ENCODE data around the gene CER1. TPM values are rescaled to one million over a fixed set of nuclear protein-coding genes. Genes with fewer than 3 reads are reported as not detected.

CER1 gene
- total and polyA plus RNA-seq, 2 of the 4 experiments (the other 2 are of a cell fraction) = not detected

GRCh38 chr9:14768405-14769229 lies 46.1 kb upstream of the CER1 start:
- intact Hi-C loops (cut with micrococcal nuclease) (loop anchor here (1.0 to 10.0 kb wide), 6 partner anchors 152 to 1734 kb away; no protein-coding TSS in a partner anchor), in situ Hi-C loops (cut with MboI; ENCODE audit: low sequenced_read_pairs) (loop anchor here (10.0 kb wide), 1 partner anchor 304 kb away; no protein-coding TSS in a partner anchor), dilution Hi-C loops (cut with HindIII; ENCODE audit: low sequenced_read_pairs, unreplicated experiment) (no loop called here)
- no peak overlapping the region for H2BK120ac ChIP-seq (ENCODE audit: low read depth, low read length)
- H4K91ac ChIP-seq (ENCODE audit: insufficient read depth, low read depth, low read length) = no peak overlapping the region
- no peak overlapping the region for H2AK9ac ChIP-seq (replicated peaks; ENCODE audit: low read depth, low read length, poor library complexity)
- TF ChIP-seq SMC3 (IDR thresholded peaks at IDR 0.05; ENCODE audit: low read depth, low read length) (peak; percentile 71), CHD1 (IDR thresholded peaks at IDR 0.05; ENCODE audit: low read depth, low read length) (no peak), RCOR1 (IDR thresholded peaks at IDR 0.05; ENCODE audit: insufficient replicate concordance, low read length) (no peak), POLR2A (IDR thresholded peaks at IDR 0.05; ENCODE audit: low read depth, low read length) (no peak), RAD21 (IDR thresholded peaks at IDR 0.05; ENCODE audit: low read length) (peak; percentile 73)
- TF ChIP-seq, protein P1, sequence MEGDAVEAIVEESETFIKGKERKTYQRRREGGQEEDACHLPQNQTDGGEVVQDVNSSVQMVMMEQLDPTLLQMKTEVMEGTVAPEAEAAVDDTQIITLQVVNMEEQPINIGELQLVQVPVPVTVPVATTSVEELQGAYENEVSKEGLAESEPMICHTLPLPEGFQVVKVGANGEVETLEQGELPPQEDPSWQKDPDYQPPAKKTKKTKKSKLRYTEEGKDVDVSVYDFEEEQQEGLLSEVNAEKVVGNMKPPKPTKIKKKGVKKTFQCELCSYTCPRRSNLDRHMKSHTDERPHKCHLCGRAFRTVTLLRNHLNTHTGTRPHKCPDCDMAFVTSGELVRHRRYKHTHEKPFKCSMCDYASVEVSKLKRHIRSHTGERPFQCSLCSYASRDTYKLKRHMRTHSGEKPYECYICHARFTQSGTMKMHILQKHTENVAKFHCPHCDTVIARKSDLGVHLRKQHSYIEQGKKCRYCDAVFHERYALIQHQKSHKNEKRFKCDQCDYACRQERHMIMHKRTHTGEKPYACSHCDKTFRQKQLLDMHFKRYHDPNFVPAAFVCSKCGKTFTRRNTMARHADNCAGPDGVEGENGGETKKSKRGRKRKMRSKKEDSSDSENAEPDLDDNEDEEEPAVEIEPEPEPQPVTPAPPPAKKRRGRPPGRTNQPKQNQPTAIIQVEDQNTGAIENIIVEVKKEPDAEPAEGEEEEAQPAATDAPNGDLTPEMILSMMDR (conservative IDR thresholded peaks at IDR 0.05; ENCODE audit: low read depth, low read length) = peak; percentile 72
- ChIA-PET CTCF (interaction anchor here (0.6 to 1.2 kb wide), 9 partner anchors 11 to 297 kb away, joined by 3 to 7 read pairs (median 4); no protein-coding TSS in a partner anchor), POLR2A (ENCODE audit: unreplicated experiment) (no interaction called here)
- WGBS, 2 experiments (ENCODE audit: extremely low coverage in 2 of 2, insufficient read length in 1 of 2) = no CpG with 5 or more reads among the region's 8 CpGs
- BruUV-seq (replicated peaks) = no TSS peak
- H3K9ac ChIP-seq (ENCODE audit: low read depth, low read length) = no peak overlapping the region
- H3K4ac ChIP-seq (ENCODE audit: low read depth, low read length) = no peak overlapping the region
- no peaks in the 10 kb centered on the region for H3K4me1 ChIP-seq (ENCODE audit: control insufficient read depth, insufficient read depth, low read length)
- no peak overlapping the region for H2AFZ ChIP-seq (replicated peaks; ENCODE audit: low read length, poor library complexity)
- no peaks in the 10 kb centered on the region for H4K20me1 ChIP-seq (ENCODE audit: insufficient read depth, low read length)
- no peak overlapping the region for H4K8ac ChIP-seq (ENCODE audit: low read depth in 2 of 2, low read length in 2 of 2)
- H3K36me3 ChIP-seq (ENCODE audit: control insufficient read depth, insufficient read depth, low read length) = no peaks in the 10 kb centered on the region
- no peak overlapping the region for H2BK15ac ChIP-seq (ENCODE audit: low read depth, low read length)
- no peak overlapping the region for H2AK5ac ChIP-seq (ENCODE audit: low read depth, low read length)
- no peak overlapping the region for H3K27ac ChIP-seq (ENCODE audit: insufficient read depth, low read length)
- H3K4me3 ChIP-seq (ENCODE audit: insufficient read depth, low read depth, low read length) = no peak overlapping the region
- peak overlapping the region; percentile 81; the same call in 1 of the 2 replicates for H3K4me2 ChIP-seq (ENCODE audit: low read depth, low read length)
- no peak overlapping the region for H3K23ac ChIP-seq (ENCODE audit: low read depth, low read length)
- H3K79me1 ChIP-seq (ENCODE audit: low read depth in 1 of 2, low read length in 2 of 2) = no peaks in the 10 kb centered on the region
- no peaks in the 10 kb centered on the region for H3K27me3 ChIP-seq (ENCODE audit: control insufficient read depth, insufficient read depth, low read length)
- H4K5ac ChIP-seq (ENCODE audit: low read depth, low read length) = no peak overlapping the region
- H3K56ac ChIP-seq (ENCODE audit: extremely low read depth, insufficient read depth, low read length) = no peak overlapping the region
- no peak overlapping the region for H3K18ac ChIP-seq (ENCODE audit: low read depth, low read length)
- no peak overlapping the region for H2BK20ac ChIP-seq (ENCODE audit: low read depth, low read length)
- H3K9me1 ChIP-seq (ENCODE audit: insufficient read depth, low read length) = no peaks in the 10 kb centered on the region
- no peaks in the 10 kb centered on the region for H3K9me3 ChIP-seq (ENCODE audit: control insufficient read depth, insufficient read depth, low read length)
- no peak overlapping the region for H2BK5ac ChIP-seq (ENCODE audit: low read depth, low read length, poor library complexity, severe bottlenecking)
- DNase-seq (peak; percentile 51), ATAC-seq (ENCODE audit: low read depth) (peak; percentile 75)
- no peak overlapping the region for H3K14ac ChIP-seq (replicated peaks; ENCODE audit: low read depth, low read length)

Data from IMR-90 (cell line).